Nephron progenitor cell (in vitro differentiated cells): ENCODE data around the gene OAF.
A peak's percentile ranks its signal among the peaks of the same experiment; 100 is the strongest.

Source experiments
- DNase-seq: peaks from one replicate; pipeline ENCODE4 v3.0.0; 2021
- H3K27ac Mint-ChIP-seq: 2 replicates; pipeline ENCODE4 v1.8.0; 2021; ENCODE audit warnings: mild to moderate bottlenecking, moderate library complexity, mixed read lengths
- H3K27me3 Mint-ChIP-seq: 2 replicates; pipeline ENCODE4 v1.8.0; 2021; ENCODE audit warnings: mild to moderate bottlenecking, low read depth, mixed read lengths; ENCODE audit not compliant: poor library complexity
- H3K36me3 Mint-ChIP-seq: 2 replicates; pipeline ENCODE4 v1.8.0; 2021; ENCODE audit warnings: low read depth, mixed read lengths
- H3K4me1 Mint-ChIP-seq: 2 replicates; pipeline ENCODE4 v1.8.0; 2021; ENCODE audit warnings: mixed read lengths
- H3K4me3 Mint-ChIP-seq: 2 replicates; pipeline ENCODE4 v1.8.0; 2021; ENCODE audit warnings: mild to moderate bottlenecking, moderate library complexity, mixed read lengths
- H3K9me3 Mint-ChIP-seq: 2 replicates; pipeline ENCODE4 v1.8.0; 2021; ENCODE audit warnings: mild to moderate bottlenecking, moderate library complexity, mixed read lengths
- TF ChIP-seq, protein P1 (sequence below): fragments of 200-600 bp; sonication (generic); IDR thresholded peaks from 2 replicates; pipeline ENCODE4 v1.5.0; 2021; ENCODE audit warnings: antibody characterized with exemption

Gene OAF

DNA sequence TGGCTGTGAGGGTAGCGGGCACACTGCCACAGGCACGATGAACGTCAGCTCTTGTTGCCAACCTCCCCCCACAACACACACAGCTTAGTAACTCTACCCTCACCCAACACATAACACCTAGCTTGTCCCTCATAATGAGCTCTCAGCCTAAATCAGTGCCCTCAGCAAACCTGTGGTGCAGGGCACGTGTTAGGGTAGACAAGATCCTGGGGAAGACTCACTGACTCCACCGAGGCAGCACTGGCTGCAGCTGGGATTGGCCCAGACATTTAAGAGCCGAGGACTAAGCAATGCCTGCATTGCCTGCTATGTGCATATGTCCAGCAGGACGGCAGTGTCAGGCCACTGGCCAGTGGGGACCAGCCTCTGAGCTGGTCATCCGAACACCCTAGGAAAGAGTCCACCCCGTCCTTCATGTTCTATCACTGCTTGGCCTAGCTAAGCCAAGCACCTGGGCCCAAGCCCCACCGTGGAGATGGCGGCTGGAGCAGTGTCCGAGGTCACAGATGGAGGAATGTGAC, 40.0 kb upstream of the OAF start:
- Mint-ChIP-seq H3K36me3 (no peaks in the 10 kb centered on the region), H3K4me1 (peaks cover 21% of the 10 kb centered on the region), H3K9me3 (peaks cover 9% of the 10 kb centered on the region), H3K27me3 (peaks cover 65% of the 10 kb centered on the region), H3K27ac (no peak overlapping the region), H3K4me3 (no peak overlapping the region)
- TF ChIP-seq, protein P1, sequence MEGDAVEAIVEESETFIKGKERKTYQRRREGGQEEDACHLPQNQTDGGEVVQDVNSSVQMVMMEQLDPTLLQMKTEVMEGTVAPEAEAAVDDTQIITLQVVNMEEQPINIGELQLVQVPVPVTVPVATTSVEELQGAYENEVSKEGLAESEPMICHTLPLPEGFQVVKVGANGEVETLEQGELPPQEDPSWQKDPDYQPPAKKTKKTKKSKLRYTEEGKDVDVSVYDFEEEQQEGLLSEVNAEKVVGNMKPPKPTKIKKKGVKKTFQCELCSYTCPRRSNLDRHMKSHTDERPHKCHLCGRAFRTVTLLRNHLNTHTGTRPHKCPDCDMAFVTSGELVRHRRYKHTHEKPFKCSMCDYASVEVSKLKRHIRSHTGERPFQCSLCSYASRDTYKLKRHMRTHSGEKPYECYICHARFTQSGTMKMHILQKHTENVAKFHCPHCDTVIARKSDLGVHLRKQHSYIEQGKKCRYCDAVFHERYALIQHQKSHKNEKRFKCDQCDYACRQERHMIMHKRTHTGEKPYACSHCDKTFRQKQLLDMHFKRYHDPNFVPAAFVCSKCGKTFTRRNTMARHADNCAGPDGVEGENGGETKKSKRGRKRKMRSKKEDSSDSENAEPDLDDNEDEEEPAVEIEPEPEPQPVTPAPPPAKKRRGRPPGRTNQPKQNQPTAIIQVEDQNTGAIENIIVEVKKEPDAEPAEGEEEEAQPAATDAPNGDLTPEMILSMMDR: no peak
- DNase-seq: no peak

DNA sequence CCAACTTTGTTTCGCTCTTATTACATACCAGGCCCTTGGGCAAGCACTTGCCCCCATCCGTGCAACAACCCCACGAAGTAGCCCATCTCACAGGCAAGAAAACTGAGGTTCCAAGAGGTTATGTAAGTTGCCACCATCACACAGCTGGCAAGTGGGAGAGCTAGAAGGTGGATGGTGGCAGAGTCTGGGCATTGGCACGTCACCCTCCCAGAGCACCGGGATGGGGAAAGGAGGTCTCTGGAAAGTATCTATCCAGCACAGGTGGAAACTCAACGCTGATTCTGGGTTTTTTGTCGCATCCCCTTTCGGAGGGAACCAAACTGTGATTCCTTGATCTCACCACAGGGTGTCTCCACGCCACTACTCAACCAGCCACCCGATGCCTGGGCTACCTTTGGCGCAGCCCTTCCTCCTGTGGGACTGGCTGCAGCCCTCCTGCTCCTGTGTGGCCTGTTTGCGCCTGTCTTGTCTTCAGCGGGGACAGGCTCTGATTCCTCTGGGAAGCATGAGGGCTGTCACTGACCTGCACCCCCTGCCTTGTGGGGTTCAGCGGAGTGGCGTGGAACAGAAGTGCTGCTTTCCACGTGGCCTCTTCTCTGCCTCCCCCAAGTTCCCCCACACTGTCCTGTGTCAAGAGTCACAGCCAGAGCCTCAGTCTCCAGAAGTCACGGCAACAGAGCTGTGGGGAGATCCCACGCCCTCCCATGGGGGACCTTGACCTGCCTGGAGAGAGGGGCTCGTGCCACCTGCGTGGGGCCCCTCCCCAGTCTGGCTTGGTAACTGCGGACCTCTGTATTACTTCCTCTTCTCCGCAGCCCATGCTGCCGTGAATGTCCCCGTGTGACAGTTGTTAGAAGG, 38.5 kb upstream of the OAF start:
- Mint-ChIP-seq H3K9me3 (no peaks in the 10 kb centered on the region), H3K4me1 (peaks cover 21% of the 10 kb centered on the region), H3K27ac (no peak overlapping the region), H3K4me3 (no peak overlapping the region), H3K36me3 (no peaks in the 10 kb centered on the region), H3K27me3 (peaks cover 61% of the 10 kb centered on the region)
- peak; percentile 76 for DNase-seq
- TF ChIP-seq, protein P1: peak; percentile 76

DNA sequence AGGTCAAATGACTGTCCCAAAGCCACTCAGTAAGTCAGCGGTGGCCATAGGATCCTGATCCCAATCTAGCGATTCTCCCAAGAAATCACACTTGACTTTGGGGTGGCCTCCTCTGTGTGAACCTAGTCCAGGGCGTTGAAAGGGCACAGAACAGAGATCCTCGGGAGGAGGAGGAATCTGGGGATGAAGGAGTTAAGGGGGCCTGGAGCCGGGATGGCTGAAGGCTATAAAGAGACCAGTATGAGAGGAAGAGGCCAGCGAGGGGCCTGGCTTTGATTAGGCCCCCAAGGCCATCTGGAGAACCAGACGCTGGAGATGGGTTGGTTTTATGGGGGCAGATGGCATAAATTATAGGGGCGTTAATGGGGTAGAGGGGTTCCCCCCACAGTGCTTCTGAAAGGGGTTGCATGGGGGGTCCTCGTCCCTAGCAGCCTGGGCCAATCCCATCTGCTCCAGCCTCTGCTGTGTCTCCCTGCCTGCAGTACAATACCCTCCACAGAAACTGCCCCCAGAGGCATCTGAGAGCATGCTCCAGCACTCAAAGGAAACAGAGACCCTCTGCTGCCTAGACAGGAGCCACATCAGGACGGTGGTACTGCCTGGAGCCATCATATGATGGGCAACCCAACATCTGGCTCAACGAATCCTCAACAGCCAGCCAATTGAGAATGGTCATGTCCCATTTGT, 37.7 kb upstream of the OAF start:
- DNase-seq: no peak
- no peak overlapping the region for H3K27ac Mint-ChIP-seq
- H3K9me3 Mint-ChIP-seq: no peaks in the 10 kb centered on the region
- TF ChIP-seq, protein P1: no peak
- peaks cover 21% of the 10 kb centered on the region for H3K4me1 Mint-ChIP-seq
- H3K4me3 Mint-ChIP-seq: no peak overlapping the region
- H3K27me3 Mint-ChIP-seq: peaks cover 53% of the 10 kb centered on the region
- no peaks in the 10 kb centered on the region for H3K36me3 Mint-ChIP-seq

DNA sequence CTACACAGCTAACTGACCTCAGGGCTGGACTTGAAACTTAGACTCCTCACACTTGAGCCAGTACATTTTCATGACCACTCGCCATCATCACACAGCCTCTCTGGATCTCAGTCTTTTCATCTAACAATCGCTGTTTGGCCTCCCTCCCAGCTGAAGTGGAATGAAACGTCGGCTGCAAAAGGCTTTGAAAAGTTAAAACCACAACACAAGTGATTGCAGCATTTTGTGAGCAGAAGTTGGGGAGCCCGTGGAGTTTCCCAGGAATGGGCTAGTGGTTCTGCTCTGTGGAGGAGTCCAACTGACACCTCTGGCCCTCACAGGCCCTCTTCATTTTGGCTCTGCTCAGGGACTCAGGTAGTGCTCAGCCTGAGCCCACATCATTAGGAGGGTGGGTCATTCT, 37.0 kb upstream of the OAF start:
- no peak overlapping the region for H3K4me3 Mint-ChIP-seq
- H3K4me1 Mint-ChIP-seq: peaks cover 27% of the 10 kb centered on the region
- H3K9me3 Mint-ChIP-seq: no peaks in the 10 kb centered on the region
- H3K27me3 Mint-ChIP-seq: peaks cover 52% of the 10 kb centered on the region
- TF ChIP-seq, protein P1: no peak
- no peak for DNase-seq
- H3K27ac Mint-ChIP-seq: no peak overlapping the region
- H3K36me3 Mint-ChIP-seq: no peaks in the 10 kb centered on the region

DNA sequence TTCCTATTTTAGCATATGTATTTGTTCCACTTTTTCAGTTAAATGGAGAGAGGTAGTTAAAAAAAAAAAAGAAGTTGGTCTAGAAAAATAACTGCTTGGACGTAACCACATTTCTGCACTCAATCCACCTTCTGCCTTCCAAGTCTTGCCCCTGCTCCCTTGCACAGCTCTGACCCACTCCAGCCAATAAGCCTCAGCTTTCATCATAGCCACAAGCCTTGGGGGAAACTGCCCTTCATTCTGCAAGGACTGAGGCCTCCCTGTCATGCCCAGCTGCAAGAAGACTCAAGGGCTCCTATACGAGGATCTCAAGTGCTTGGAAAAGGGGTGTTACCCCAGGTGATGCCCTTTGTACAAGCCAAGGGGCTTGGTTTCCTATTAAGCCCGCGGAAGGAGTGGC, 36.0 kb upstream of the OAF start:
- Mint-ChIP-seq H3K9me3 (no peaks in the 10 kb centered on the region), H3K36me3 (no peaks in the 10 kb centered on the region), H3K27me3 (peaks cover 52% of the 10 kb centered on the region), H3K27ac (no peak overlapping the region), H3K4me1 (peaks cover 38% of the 10 kb centered on the region), H3K4me3 (no peak overlapping the region)
- TF ChIP-seq, protein P1: no peak
- DNase-seq: no peak
